ENCODE results near the gene ARSI.

ARSI gene

GRCh38 chr5:150321784-150322183, 19.1 kb upstream of the ARSI start:
- Histone ChIP-seq H3K27ac (ENCODE audit: low read depth, low read length) (no peak overlapping the region), H3K4me2 (ENCODE audit: low read length) (no peak overlapping the region), H4K20me1 (ENCODE audit: control insufficient read depth, insufficient read depth, low read depth, low read length) (no peaks in the 10 kb centered on the region), H3F3A (ENCODE audit: control insufficient read depth, insufficient read depth) (no peaks in the 10 kb centered on the region), H3K79me2 (ENCODE audit: control insufficient read depth, low read length) (no peaks in the 10 kb centered on the region), H3K9me2 (replicated peaks; ENCODE audit: control insufficient read depth, low read length) (no peaks in the 10 kb centered on the region), H3K36me3 (ENCODE audit: control insufficient read depth, low read length) (no peaks in the 10 kb centered on the region), H3K27me3 (ENCODE audit: control insufficient read depth, low read length) (peaks cover 2% of the 10 kb centered on the region; the same call in 1 of the 2 replicates), H3K4me1 (ENCODE audit: control insufficient read depth, low read length) (no peaks in the 10 kb centered on the region), H3K4me3 (ENCODE audit: low read length) (no peak overlapping the region), H3K9me3 (ENCODE audit: control insufficient read depth, insufficient read depth, low read length) (no peaks in the 10 kb centered on the region)
- no peak for TF ChIP-seq EZH2phosphoT487 (IDR thresholded peaks at IDR 0.05; ENCODE audit: borderline replicate concordance, low read length)
- TF ChIP-seq CTCF (IDR thresholded peaks at IDR 0.05; ENCODE audit: low read depth, low read length, poor library complexity, severe bottlenecking): no peak

GRCh38 chr5:150321211-150321610, 18.5 kb upstream of the ARSI start:
- H3K4me2 ChIP-seq (ENCODE audit: low read length): no peak overlapping the region
- H3K9me3 ChIP-seq (ENCODE audit: control insufficient read depth, insufficient read depth, low read length): no peaks in the 10 kb centered on the region
- no peaks in the 10 kb centered on the region for H3F3A ChIP-seq (ENCODE audit: control insufficient read depth, insufficient read depth)
- no peaks in the 10 kb centered on the region for H3K4me1 ChIP-seq (ENCODE audit: control insufficient read depth, low read length)
- H4K20me1 ChIP-seq (ENCODE audit: control insufficient read depth, insufficient read depth, low read depth, low read length): no peaks in the 10 kb centered on the region
- H3K27me3 ChIP-seq (ENCODE audit: control insufficient read depth, low read length): peaks cover 2% of the 10 kb centered on the region; the same call in 1 of the 2 replicates
- H3K36me3 ChIP-seq (ENCODE audit: control insufficient read depth, low read length): no peaks in the 10 kb centered on the region
- TF ChIP-seq EZH2phosphoT487 (IDR thresholded peaks at IDR 0.05; ENCODE audit: borderline replicate concordance, low read length) (no peak), CTCF (IDR thresholded peaks at IDR 0.05; ENCODE audit: low read depth, low read length, poor library complexity, severe bottlenecking) (no peak)
- H3K27ac ChIP-seq (ENCODE audit: low read depth, low read length): no peak overlapping the region
- H3K9me2 ChIP-seq (replicated peaks; ENCODE audit: control insufficient read depth, low read length): no peaks in the 10 kb centered on the region
- no peaks in the 10 kb centered on the region for H3K79me2 ChIP-seq (ENCODE audit: control insufficient read depth, low read length)
- H3K4me3 ChIP-seq (ENCODE audit: low read length): no peak overlapping the region

GRCh38 chr5:150320044-150320613, 17.4 kb upstream of the ARSI start:
- H3K4me1 ChIP-seq (ENCODE audit: control insufficient read depth, low read length): no peaks in the 10 kb centered on the region
- no peak overlapping the region for H3K4me2 ChIP-seq (ENCODE audit: low read length)

More at GRCh38 chr5:150320044-150320613, 17.4 kb upstream of the ARSI start:
- Histone ChIP-seq H3K79me2 (ENCODE audit: control insufficient read depth, low read length) (no peaks in the 10 kb centered on the region), H3F3A (ENCODE audit: control insufficient read depth, insufficient read depth) (no peaks in the 10 kb centered on the region), H3K27me3 (ENCODE audit: control insufficient read depth, low read length) (peaks cover 2% of the 10 kb centered on the region; the same call in 1 of the 2 replicates), H3K27ac (ENCODE audit: low read depth, low read length) (no peak overlapping the region), H3K9me3 (ENCODE audit: control insufficient read depth, insufficient read depth, low read length) (no peaks in the 10 kb centered on the region), H4K20me1 (ENCODE audit: control insufficient read depth, insufficient read depth, low read depth, low read length) (no peaks in the 10 kb centered on the region), H3K9me2 (replicated peaks; ENCODE audit: control insufficient read depth, low read length) (no peaks in the 10 kb centered on the region), H3K4me3 (ENCODE audit: low read length) (no peak overlapping the region), H3K36me3 (ENCODE audit: control insufficient read depth, low read length) (no peaks in the 10 kb centered on the region)
- TF ChIP-seq EZH2phosphoT487 (IDR thresholded peaks at IDR 0.05; ENCODE audit: borderline replicate concordance, low read length): no peak
- TF ChIP-seq CTCF (IDR thresholded peaks at IDR 0.05; ENCODE audit: low read depth, low read length, poor library complexity, severe bottlenecking): no peak
